Activated T-helper 1 cell treated with anti-CD3 and anti-CD28 coated beads, Interleukin-12 subunit alpha, Interleukin-12 subunit beta, Interleukin-2, Interleukin-4 antibody, amounts not matched to agents 30 ng/mL and 10 ng/mL and 1 ng/mL, durations not matched to agents 14 hours and 24 hours and 36 hours (primary cell): Measurements from ENCODE around the gene PAQR7. TPM values are rescaled to one million over a fixed set of nuclear protein-coding genes. Genes with fewer than 3 reads are reported as not detected.
A peak's percentile ranks its signal among the peaks of the same experiment; 100 is the strongest.

Experiments used
- DNase-seq: peaks from one replicate; pipeline ENCODE4 v3.0.0; 2021; ENCODE audit warnings: low spot score
- H3K27ac Mint-ChIP-seq: one replicate; pipeline ENCODE4 v1.8.0; 2021; ENCODE audit warnings: mild to moderate bottlenecking, mixed read lengths
- H3K27me3 Mint-ChIP-seq: one replicate; pipeline ENCODE4 v1.8.0; 2022; ENCODE audit warnings: mild to moderate bottlenecking, moderate library complexity, mixed read lengths; ENCODE audit not compliant: insufficient read depth
- H3K36me3 Mint-ChIP-seq: one replicate; pipeline ENCODE4 v1.8.0; 2021; ENCODE audit warnings: low read depth, mixed read lengths
- H3K4me1 Mint-ChIP-seq: one replicate; pipeline ENCODE4 v1.8.0; 2021; ENCODE audit warnings: low read depth, mixed read lengths
- H3K4me3 Mint-ChIP-seq: one replicate; pipeline ENCODE4 v1.8.0; 2021; ENCODE audit warnings: mild to moderate bottlenecking, moderate library complexity, mixed read lengths
- H3K9me3 Mint-ChIP-seq: one replicate; pipeline ENCODE4 v1.8.0; 2021; ENCODE audit warnings: mixed read lengths
- intact Hi-C: fragments of 100-400 bp; cut with micrococcal nuclease; formaldehyde crosslinking; loops from one replicate; pipeline ENCODE4 v1.15.1; 2024
- total RNA-seq: library from RNA; stranded (reverse); gene quantifications from 2 replicates; pipeline ENCODE4 v1.2.3, GENCODE V29; 2022

PAQR7 gene
- total RNA-seq, 1 donor from 2014 or later, result 6.1 TPM

GRCh38 chr1:25877155-25877554 is 1.6 kb upstream of the PAQR7 start:
- no peak for DNase-seq
- H3K9me3 Mint-ChIP-seq, result no peaks in the 10 kb centered on the region
- H3K27ac Mint-ChIP-seq, result no peak overlapping the region

GRCh38 chr1:25876693-25877077 is 1.2 kb upstream of the PAQR7 start:
- Mint-ChIP-seq H3K4me3 (no peak overlapping the region), H3K27me3 (peaks cover 13% of the 10 kb centered on the region), H3K9me3 (no peaks in the 10 kb centered on the region), H3K36me3 (no peaks in the 10 kb centered on the region), H3K4me1 (no peaks in the 10 kb centered on the region), H3K27ac (no peak overlapping the region)
- intact Hi-C loops, result no loop called here
- no peak for DNase-seq

More at GRCh38 chr1:25877155-25877554, 1.6 kb upstream of the PAQR7 start:
- intact Hi-C loops, result no loop called here
- Mint-ChIP-seq H3K4me1 (no peaks in the 10 kb centered on the region), H3K4me3 (no peak overlapping the region), H3K27me3 (peaks cover 13% of the 10 kb centered on the region), H3K36me3 (no peaks in the 10 kb centered on the region)

- Mint-ChIP-seq H3K36me3 (no peaks in the 10 kb centered on the region), H3K27ac (peak overlapping the region; percentile 70), H3K9me3 (no peaks in the 10 kb centered on the region), H3K4me1 (no peaks in the 10 kb centered on the region), H3K27me3 (peaks cover 13% of the 10 kb centered on the region), H3K4me3 (peak overlapping the region; percentile 83)
- DNase-seq, result no peak
- intact Hi-C loops, result loop anchor here (1.0 kb wide), 2 partner anchors 17 to 30 kb away; partner anchors contain the start of genes AUNIP and STMN1
These were observed 566 bp upstream of the PAQR7 start for GRCh38 chr1:25875856-25876692.

GRCh38 chr1:25874635-25875153 is 814 bp downstream of the PAQR7 start:
- H3K4me3 Mint-ChIP-seq, result peak overlapping the region; percentile 84
- no peaks in the 10 kb centered on the region for H3K36me3 Mint-ChIP-seq
- intact Hi-C loops, result loop anchor here (1.0 kb wide), 2 partner anchors 15 to 32 kb away; partner anchors contain the start of genes AUNIP and STMN1
- no peaks in the 10 kb centered on the region for H3K9me3 Mint-ChIP-seq
- no peak overlapping the region for H3K27ac Mint-ChIP-seq
- H3K27me3 Mint-ChIP-seq, result peaks cover 12% of the 10 kb centered on the region
- no peak for DNase-seq
- no peaks in the 10 kb centered on the region for H3K4me1 Mint-ChIP-seq

- no peaks in the 10 kb centered on the region for H3K36me3 Mint-ChIP-seq
- H3K4me3 Mint-ChIP-seq, result peak overlapping the region; percentile 84
- H3K27me3 Mint-ChIP-seq, result peaks cover 12% of the 10 kb centered on the region
- no peaks in the 10 kb centered on the region for H3K9me3 Mint-ChIP-seq
- H3K27ac Mint-ChIP-seq, result no peak overlapping the region
- intact Hi-C loops, result no loop called here
- no peak for DNase-seq
- no peaks in the 10 kb centered on the region for H3K4me1 Mint-ChIP-seq
These were observed 1.3 kb downstream of the PAQR7 start for GRCh38 chr1:25874209-25874608.

GRCh38 chr1:25873120-25873519 is 2.4 kb downstream of the PAQR7 start:
- Mint-ChIP-seq H3K27ac (no peak overlapping the region), H3K9me3 (no peaks in the 10 kb centered on the region), H3K27me3 (peaks cover 12% of the 10 kb centered on the region), H3K4me3 (no peak overlapping the region), H3K4me1 (no peaks in the 10 kb centered on the region), H3K36me3 (no peaks in the 10 kb centered on the region)
- intact Hi-C loops, result no loop called here
- DNase-seq, result no peak

GRCh38 chr1:25872713-25873112 is 2.8 kb downstream of the PAQR7 start:
- Mint-ChIP-seq H3K36me3 (no peaks in the 10 kb centered on the region), H3K4me1 (no peaks in the 10 kb centered on the region), H3K27ac (no peak overlapping the region), H3K9me3 (no peaks in the 10 kb centered on the region), H3K4me3 (no peak overlapping the region), H3K27me3 (peaks cover 8% of the 10 kb centered on the region)
- intact Hi-C loops, result no loop called here
- no peak for DNase-seq

GRCh38 chr1:25871704-25872494 is 3.6 kb downstream of the PAQR7 start:
- Mint-ChIP-seq H3K4me1 (no peaks in the 10 kb centered on the region), H3K36me3 (no peaks in the 10 kb centered on the region), H3K9me3 (no peaks in the 10 kb centered on the region), H3K4me3 (no peak overlapping the region), H3K27me3 (peaks cover 3% of the 10 kb centered on the region), H3K27ac (no peak overlapping the region)
- intact Hi-C loops, result no loop called here
- DNase-seq, result no peak

- no peak overlapping the region for H3K4me3 Mint-ChIP-seq
- no peaks in the 10 kb centered on the region for H3K36me3 Mint-ChIP-seq
- no peaks in the 10 kb centered on the region for H3K9me3 Mint-ChIP-seq
- no peaks in the 10 kb centered on the region for H3K4me1 Mint-ChIP-seq
- no peak overlapping the region for H3K27ac Mint-ChIP-seq
- DNase-seq, result no peak
- intact Hi-C loops, result no loop called here
- peaks cover 3% of the 10 kb centered on the region for H3K27me3 Mint-ChIP-seq
These were observed 4.3 kb downstream of the PAQR7 start for GRCh38 chr1:25871086-25871703.

- Mint-ChIP-seq H3K27ac (no peak overlapping the region), H3K36me3 (no peaks in the 10 kb centered on the region), H3K9me3 (no peaks in the 10 kb centered on the region), H3K27me3 (no peaks in the 10 kb centered on the region), H3K4me3 (no peak overlapping the region), H3K4me1 (no peaks in the 10 kb centered on the region)
- intact Hi-C loops, result no loop called here
- DNase-seq, result no peak
These were observed 4.9 kb downstream of the PAQR7 start for GRCh38 chr1:25870614-25871013.

- intact Hi-C loops, result no loop called here
- no peak overlapping the region for H3K4me3 Mint-ChIP-seq
- no peaks in the 10 kb centered on the region for H3K9me3 Mint-ChIP-seq
- H3K36me3 Mint-ChIP-seq, result no peaks in the 10 kb centered on the region
- no peaks in the 10 kb centered on the region for H3K4me1 Mint-ChIP-seq
- no peak for DNase-seq
- no peaks in the 10 kb centered on the region for H3K27me3 Mint-ChIP-seq
- no peak overlapping the region for H3K27ac Mint-ChIP-seq
These were observed 5.5 kb downstream of the PAQR7 start for GRCh38 chr1:25869909-25870606.

GRCh38 chr1:25867210-25867991 is 8.1 kb downstream of the PAQR7 start:
- Mint-ChIP-seq H3K9me3 (no peaks in the 10 kb centered on the region), H3K4me1 (no peaks in the 10 kb centered on the region), H3K36me3 (no peaks in the 10 kb centered on the region), H3K4me3 (no peak overlapping the region), H3K27ac (no peak overlapping the region), H3K27me3 (no peaks in the 10 kb centered on the region)
- no peak for DNase-seq
- intact Hi-C loops, result no loop called here
